CD8-positive, alpha-beta memory T cell (primary cell): ENCODE measurements around the gene BANF2. TPM values are rescaled to one million over a fixed set of nuclear protein-coding genes. Genes with fewer than 3 reads are reported as not detected.

ENCODE experiments used
- CTCF ChIA-PET: fragments of 350-600 bp; sonication (Branson Sonifier 250); formaldehyde crosslinking; loops from one replicate; lab custom pipeline; 2021; ENCODE audit warnings: antibody characterized with exemption; lab: Charles Lee
- POLR2A ChIA-PET: fragments of 350-600 bp; sonication (Branson Sonifier 250); formaldehyde crosslinking; loops from one replicate; lab custom pipeline; 2021; ENCODE audit warnings: antibody characterized with exemption; lab: Charles Lee
- DNase-seq, 5 donors: peaks; one replicate each; pipeline versions ENCODE4 v3.0.0 to v3.0.0-alpha.2; 2020 to 2022; ENCODE audit warnings: mixed read lengths in 1 of 5
- H3K27ac ChIP-seq: one replicate; pipeline ENCODE4 v1.7.0; 2013; ENCODE audit warnings: low read depth, mild to moderate bottlenecking, low read length, moderate library complexity
- H3K27me3 ChIP-seq: 2 replicates; pipeline ENCODE4 v1.7.0; 2013; ENCODE audit warnings: low read length, mild to moderate bottlenecking; ENCODE audit not compliant: insufficient read depth, poor library complexity, severe bottlenecking
- H3K36me3 ChIP-seq: 2 replicates; pipeline ENCODE4 v1.7.0; 2013; ENCODE audit warnings: mild to moderate bottlenecking, low read length, moderate library complexity; ENCODE audit not compliant: insufficient read depth
- H3K4me1 ChIP-seq: 2 replicates; pipeline ENCODE4 v1.7.0; 2013; ENCODE audit warnings: mild to moderate bottlenecking, low read length, moderate library complexity; ENCODE audit not compliant: insufficient read depth
- H3K4me3 ChIP-seq: 2 replicates; pipeline ENCODE4 v1.7.0; 2013; ENCODE audit warnings: mild to moderate bottlenecking, low read length
- H3K9me3 ChIP-seq: 2 replicates; pipeline ENCODE4 v1.7.0; 2013; ENCODE audit warnings: mild to moderate bottlenecking, low read length
- H3K27ac Mint-ChIP-seq, 8 donors: one replicate each; pipeline ENCODE4 v1.8.0; 2020 to 2021; ENCODE audit warnings: mixed read lengths in 8 of 8, mild to moderate bottlenecking in 6 of 8, inconsistent platforms in 3 of 8, moderate library complexity in 3 of 8
- H3K27me3 Mint-ChIP-seq, 2 donors: one replicate each; pipeline ENCODE4 v1.8.0; 2020 to 2021; ENCODE audit warnings: mixed read lengths in 2 of 2, mild to moderate bottlenecking in 1 of 2, moderate library complexity in 1 of 2
- H3K36me3 Mint-ChIP-seq, 3 donors: one replicate each; pipeline ENCODE4 v1.8.0; 2020 to 2021; ENCODE audit warnings: mixed read lengths in 3 of 3, inconsistent platforms in 1 of 3, mild to moderate bottlenecking in 1 of 3
- H3K4me1 Mint-ChIP-seq, 3 donors: one replicate each; pipeline ENCODE4 v1.8.0; 2020 to 2021; ENCODE audit warnings: mixed read lengths in 3 of 3, inconsistent platforms in 1 of 3, mild to moderate bottlenecking in 1 of 3
- H3K4me3 Mint-ChIP-seq, 7 donors: one replicate each; pipeline ENCODE4 v1.8.0; 2020 to 2021; ENCODE audit warnings: mixed read lengths in 7 of 7, mild to moderate bottlenecking in 6 of 7, moderate library complexity in 4 of 7, inconsistent platforms in 2 of 7
- H3K9me3 Mint-ChIP-seq, 5 donors: one replicate each; pipeline ENCODE4 v1.8.0; 2020 to 2022; ENCODE audit warnings: mixed read lengths in 5 of 5, mild to moderate bottlenecking in 3 of 5, moderate library complexity in 2 of 5, inconsistent platforms in 1 of 5
- polyA plus RNA-seq: library from polyadenylated mRNA; unstranded; fragments of 300-500 nt; fragmentation: Illumina TruSeq; gene quantifications from one replicate; pipeline ENCODE4 v1.2.3, GENCODE V29; 2021
- total RNA-seq, 2 experiments: library from RNA; stranded (reverse); gene quantifications; one replicate each; pipeline ENCODE4 v1.2.3, GENCODE V29; 2021

The BANF2 gene
- total and polyA plus RNA-seq, 3 experiments from 2014 or later: not detected

- Histone ChIP-seq H3K36me3 (no peaks in the 10 kb centered on the region), H3K4me3 (no peak overlapping the region), H3K4me1 (peaks cover 10% of the 10 kb centered on the region), H3K9me3 (no peaks in the 10 kb centered on the region), H3K27ac (no peak overlapping the region), H3K27me3 (no peaks in the 10 kb centered on the region)
- Mint-ChIP-seq H3K4me3 (no peak overlapping the region), H3K9me3 (no peaks in the 10 kb centered on the region), H3K27ac (peak overlapping the region in 1 of 8 donors; percentile 73), H3K4me1 (peaks cover 35 to 62% (median 36%) of the 10 kb centered on the region in 3 donors), H3K36me3 (peaks cover 0 to 4% (median 0%) of the 10 kb centered on the region in 3 donors), H3K27me3 (no peaks in the 10 kb centered on the region)
- POLR2A ChIA-PET: no interaction called here
- DNase-seq: no peak
- CTCF ChIA-PET: interaction anchor here (0.6 to 2.4 kb wide), 5 partner anchors 12 to 302 kb away, joined by 3 to 9 read pairs (median 3); partner anchors contain the start of genes RRBP1 and SNX5
Measured at GRCh38 chr20:17666481-17666880, 33.3 kb upstream of the BANF2 start.

GRCh38 chr20:17667445-17667844 lies 32.3 kb upstream of the BANF2 start:
- Histone ChIP-seq H3K4me3 (no peak overlapping the region), H3K9me3 (no peaks in the 10 kb centered on the region), H3K27me3 (no peaks in the 10 kb centered on the region), H3K4me1 (peaks cover 10% of the 10 kb centered on the region), H3K36me3 (no peaks in the 10 kb centered on the region), H3K27ac (no peak overlapping the region)
- Mint-ChIP-seq H3K9me3 (no peaks in the 10 kb centered on the region), H3K27ac (peak overlapping the region in 2 of 8 donors; percentile 7 to 73), H3K27me3 (no peaks in the 10 kb centered on the region), H3K4me1 (peaks cover 28 to 54% (median 30%) of the 10 kb centered on the region in 3 donors), H3K4me3 (no peak overlapping the region), H3K36me3 (peaks cover 0 to 4% (median 0%) of the 10 kb centered on the region in 3 donors)
- ChIA-PET CTCF (interaction anchor here (1.1 to 2.4 kb wide), 3 partner anchors 13 to 15 kb away, joined by 3 to 9 read pairs (median 3); partner anchors contain the start of gene RRBP1), POLR2A (no interaction called here)
- DNase-seq: no peak

- H3K9me3 Mint-ChIP-seq: no peaks in the 10 kb centered on the region
Measured at GRCh38 chr20:17668432-17668831, 31.3 kb upstream of the BANF2 start.

GRCh38 chr20:17669306-17669931 lies 30.3 kb upstream of the BANF2 start:
- Histone ChIP-seq H3K27me3 (no peaks in the 10 kb centered on the region), H3K36me3 (no peaks in the 10 kb centered on the region), H3K4me3 (no peak overlapping the region), H3K9me3 (no peaks in the 10 kb centered on the region), H3K27ac (no peak overlapping the region), H3K4me1 (peaks cover 10% of the 10 kb centered on the region)
- Mint-ChIP-seq H3K4me1 (peaks cover 23 to 46% (median 23%) of the 10 kb centered on the region in 3 donors), H3K27ac (no peak overlapping the region), H3K9me3 (no peaks in the 10 kb centered on the region), H3K36me3 (peaks cover 0 to 7% (median 3%) of the 10 kb centered on the region in 3 donors), H3K27me3 (no peaks in the 10 kb centered on the region), H3K4me3 (no peak overlapping the region)
- no peak for DNase-seq
- POLR2A ChIA-PET: no interaction called here
- CTCF ChIA-PET: no interaction called here

More at GRCh38 chr20:17668432-17668831, 31.3 kb upstream of the BANF2 start:
- Mint-ChIP-seq H3K27me3 (no peaks in the 10 kb centered on the region), H3K36me3 (peaks cover 0 to 7% (median 0%) of the 10 kb centered on the region in 3 donors), H3K4me3 (no peak overlapping the region), H3K27ac (no peak overlapping the region), H3K4me1 (peaks cover 26 to 52% (median 28%) of the 10 kb centered on the region in 3 donors)
- no peaks in the 10 kb centered on the region for H3K27me3 ChIP-seq
- H3K27ac ChIP-seq: no peak overlapping the region
- DNase-seq: no peak
- H3K9me3 ChIP-seq: no peaks in the 10 kb centered on the region
- POLR2A ChIA-PET: no interaction called here
- CTCF ChIA-PET: interaction anchor here (1.4 kb wide), 1 partner anchor 14 kb away, joined by 3 read pairs; no protein-coding TSS in a partner anchor
- no peaks in the 10 kb centered on the region for H3K36me3 ChIP-seq
- no peak overlapping the region for H3K4me3 ChIP-seq
- H3K4me1 ChIP-seq: peaks cover 10% of the 10 kb centered on the region

- peaks cover 14 to 31% (median 16%) of the 10 kb centered on the region in 3 donors for H3K4me1 Mint-ChIP-seq
- H3K9me3 Mint-ChIP-seq: no peaks in the 10 kb centered on the region
- H3K36me3 ChIP-seq: no peaks in the 10 kb centered on the region
- H3K4me3 Mint-ChIP-seq: no peak overlapping the region
- H3K27me3 Mint-ChIP-seq: no peaks in the 10 kb centered on the region
- H3K36me3 Mint-ChIP-seq: peaks cover 0 to 9% (median 4%) of the 10 kb centered on the region in 3 donors
- no peak overlapping the region for H3K27ac ChIP-seq
- no peak for DNase-seq
- POLR2A ChIA-PET: no interaction called here
- peak overlapping the region in 2 of 8 donors; percentile 42 to 56 for H3K27ac Mint-ChIP-seq
- H3K4me3 ChIP-seq: no peak overlapping the region
- H3K9me3 ChIP-seq: no peaks in the 10 kb centered on the region
- CTCF ChIA-PET: no interaction called here
- peaks cover 2% of the 10 kb centered on the region for H3K4me1 ChIP-seq
- H3K27me3 ChIP-seq: no peaks in the 10 kb centered on the region
Measured at GRCh38 chr20:17671011-17671410, 28.8 kb upstream of the BANF2 start.

- H3K27ac Mint-ChIP-seq: peak overlapping the region in 2 of 8 donors; percentile 37 to 56
- POLR2A ChIA-PET: no interaction called here
Measured at GRCh38 chr20:17671565-17671964, 28.2 kb upstream of the BANF2 start.

GRCh38 chr20:17673084-17673483 lies 26.7 kb upstream of the BANF2 start:
- Mint-ChIP-seq H3K4me3 (no peak overlapping the region), H3K27ac (no peak overlapping the region), H3K9me3 (no peaks in the 10 kb centered on the region), H3K27me3 (no peaks in the 10 kb centered on the region), H3K36me3 (peaks cover 0 to 10% (median 9%) of the 10 kb centered on the region in 3 donors), H3K4me1 (peaks cover 5 to 20% (median 11%) of the 10 kb centered on the region in 3 donors)
- Histone ChIP-seq H3K4me1 (no peaks in the 10 kb centered on the region), H3K9me3 (no peaks in the 10 kb centered on the region), H3K27ac (no peak overlapping the region), H3K36me3 (no peaks in the 10 kb centered on the region), H3K27me3 (no peaks in the 10 kb centered on the region), H3K4me3 (no peak overlapping the region)
- no peak for DNase-seq
- CTCF ChIA-PET: interaction anchor here (1.9 kb wide), 1 partner anchor 10 kb away, joined by 11 read pairs; the partner anchor contains the start of gene RRBP1
- POLR2A ChIA-PET: no interaction called here

More at GRCh38 chr20:17671565-17671964, 28.2 kb upstream of the BANF2 start:
- Mint-ChIP-seq H3K36me3 (peaks cover 0 to 9% (median 4%) of the 10 kb centered on the region in 3 donors), H3K9me3 (no peaks in the 10 kb centered on the region), H3K4me3 (no peak overlapping the region), H3K27me3 (no peaks in the 10 kb centered on the region), H3K4me1 (peaks cover 11 to 31% (median 11%) of the 10 kb centered on the region in 3 donors)
- H3K27ac ChIP-seq: no peak overlapping the region
- CTCF ChIA-PET: interaction anchor here (1.9 kb wide), 1 partner anchor 11 kb away, joined by 11 read pairs; the partner anchor contains the start of gene RRBP1
- no peaks in the 10 kb centered on the region for H3K9me3 ChIP-seq
- no peak for DNase-seq
- H3K36me3 ChIP-seq: no peaks in the 10 kb centered on the region
- H3K4me1 ChIP-seq: no peaks in the 10 kb centered on the region
- no peak overlapping the region for H3K4me3 ChIP-seq
- H3K27me3 ChIP-seq: no peaks in the 10 kb centered on the region
